Breast epithelium (tissue), 3 donors: Measurements from ENCODE around the gene M1AP.

Experiments
- CTCF ChIP-seq, 3 donors: fragments of 450-650 bp; IDR thresholded peaks; one replicate each; pipeline ENCODE4 v1.5.1; 2016 to 2017; ENCODE audit warnings: antibody characterized with exemption in 3 of 3, mild to moderate bottlenecking in 3 of 3, moderate library complexity in 3 of 3
- POLR2A ChIP-seq: fragments of 450-650 bp; IDR thresholded peaks from one replicate; pipeline ENCODE4 v1.6.1; 2016; ENCODE audit warnings: antibody characterized with exemption, mild to moderate bottlenecking, moderate library complexity
- POLR2AphosphoS5 ChIP-seq, 3 donors: sonication (generic); formaldehyde crosslinking; IDR thresholded peaks; one replicate each; pipeline ENCODE4 v1.6.1; 2017; ENCODE audit warnings: antibody characterized with exemption in 3 of 3

GRCh38 chr2:74695663-74696062 is 47.5 kb upstream of the M1AP start:
- TF ChIP-seq POLR2A (no peak), CTCF (IDR thresholded peaks at IDR 0.05) (no peak), POLR2AphosphoS5 (IDR thresholded peaks at IDR 0.05) (no peak)
